ENCODE data around the gene SNRNP48. TPM values are rescaled to one million over a fixed set of nuclear protein-coding genes. Genes with fewer than 3 reads are reported as not detected.

SNRNP48 gene
- polyA plus RNA-seq, 1 of the 3 experiments (the other 2 are of a cell fraction): 5.7 TPM

DNA sequence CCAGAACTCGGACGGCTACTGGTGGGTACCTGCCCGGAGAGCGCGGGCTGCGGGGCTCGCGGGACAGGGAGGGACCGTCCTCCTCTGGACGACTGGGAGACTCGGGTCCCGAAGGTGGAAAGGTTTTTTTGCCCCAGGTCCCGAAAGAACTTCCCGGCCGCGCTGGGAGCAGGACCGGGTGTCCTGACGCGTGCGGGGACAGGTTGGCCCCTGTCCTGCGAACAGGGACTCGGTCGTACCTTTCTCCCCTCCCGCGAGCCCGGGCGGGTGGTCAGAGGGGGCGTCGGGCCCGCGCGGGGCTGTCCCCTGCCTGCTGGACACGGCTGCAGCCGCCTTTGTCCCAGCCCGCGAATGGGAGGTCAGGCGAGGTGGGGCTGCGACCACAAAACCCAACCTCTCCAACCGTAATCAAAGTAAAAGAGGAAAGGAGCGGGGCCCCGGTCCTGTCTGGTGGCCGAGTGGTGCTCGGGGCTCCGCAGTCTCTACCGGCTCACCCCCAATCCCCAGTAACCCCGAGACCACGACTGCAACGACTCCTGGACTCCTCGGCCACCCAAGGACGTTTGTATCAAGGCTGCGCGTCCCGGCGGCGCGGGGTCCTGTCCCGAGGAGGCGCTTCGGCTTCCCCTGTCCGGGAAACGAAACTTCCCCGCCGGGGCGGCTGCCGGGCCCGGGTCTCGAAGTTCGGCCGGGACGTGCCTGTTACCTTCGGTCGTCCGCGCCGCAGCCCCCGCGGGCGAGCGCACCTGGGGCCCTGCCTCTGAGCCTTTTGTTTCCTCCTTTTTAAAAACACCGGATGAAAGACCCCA is 47.7 kb upstream of the SNRNP48 start:
- ChIA-PET POLR2A (no interaction called here), CTCF (interaction anchor here (0.6 kb wide), 1 partner anchor 77 kb away, joined by 3 read pairs; no protein-coding TSS in a partner anchor)
- H3K36me3 ChIP-seq (replicated peaks in 1 of 2; ENCODE audit: control insufficient read depth in 1 of 2, insufficient read depth in 2 of 2, low read length in 1 of 2): no peaks in the 10 kb centered on the region
- H3K4me2 ChIP-seq: peak overlapping the region; percentile 79
- H3K9me3 ChIP-seq: no peaks in the 10 kb centered on the region
- 0% methylated on average over 2 of the region's 80 CpGs for WGBS (ENCODE audit: low lambda C conversion rate)
- no peak overlapping the region for H3K9ac ChIP-seq
- H3K79me2 ChIP-seq (ENCODE audit: insufficient read depth): no peaks in the 10 kb centered on the region
- no peaks in the 10 kb centered on the region for H3K9me2 ChIP-seq
- DNase-seq: peak; percentile 50
- H3K4me3 ChIP-seq (ENCODE audit: low read depth in 2 of 2, low read length in 1 of 2): peak overlapping the region; percentile 28 to 50; a peak in 3 of 4 replicates
- H2AFZ ChIP-seq (ENCODE audit: low read depth): peak overlapping the region; percentile 76; the same call in 1 of the 2 replicates
- no peaks in the 10 kb centered on the region for H4K20me1 ChIP-seq (ENCODE audit: insufficient read depth)
- H3K27ac ChIP-seq (ENCODE audit: low read depth in 2 of 2, low read length in 1 of 2): no peak overlapping the region
- TF ChIP-seq EZH2phosphoT487 (IDR thresholded peaks at IDR 0.05; ENCODE audit: borderline replicate concordance, low read depth) (peak; percentile 80; the same call in 1 of the 2 replicates), MEF2A (IDR thresholded peaks at IDR 0.05; ENCODE audit: borderline replicate concordance, low read depth) (no peak), TCF12 (IDR thresholded peaks at IDR 0.05) (no peak)
- H3F3A ChIP-seq (replicated peaks; ENCODE audit: insufficient read depth): no peaks in the 10 kb centered on the region
- no peaks in the 10 kb centered on the region; a peak in 1 of 4 replicates for H3K4me1 ChIP-seq (ENCODE audit: control insufficient read depth in 1 of 2, insufficient read depth in 2 of 2, low read depth in 1 of 2, low read length in 1 of 2)
- H3K27me3 ChIP-seq (ENCODE audit: insufficient read depth): peaks cover 92% of the 10 kb centered on the region

DNA sequence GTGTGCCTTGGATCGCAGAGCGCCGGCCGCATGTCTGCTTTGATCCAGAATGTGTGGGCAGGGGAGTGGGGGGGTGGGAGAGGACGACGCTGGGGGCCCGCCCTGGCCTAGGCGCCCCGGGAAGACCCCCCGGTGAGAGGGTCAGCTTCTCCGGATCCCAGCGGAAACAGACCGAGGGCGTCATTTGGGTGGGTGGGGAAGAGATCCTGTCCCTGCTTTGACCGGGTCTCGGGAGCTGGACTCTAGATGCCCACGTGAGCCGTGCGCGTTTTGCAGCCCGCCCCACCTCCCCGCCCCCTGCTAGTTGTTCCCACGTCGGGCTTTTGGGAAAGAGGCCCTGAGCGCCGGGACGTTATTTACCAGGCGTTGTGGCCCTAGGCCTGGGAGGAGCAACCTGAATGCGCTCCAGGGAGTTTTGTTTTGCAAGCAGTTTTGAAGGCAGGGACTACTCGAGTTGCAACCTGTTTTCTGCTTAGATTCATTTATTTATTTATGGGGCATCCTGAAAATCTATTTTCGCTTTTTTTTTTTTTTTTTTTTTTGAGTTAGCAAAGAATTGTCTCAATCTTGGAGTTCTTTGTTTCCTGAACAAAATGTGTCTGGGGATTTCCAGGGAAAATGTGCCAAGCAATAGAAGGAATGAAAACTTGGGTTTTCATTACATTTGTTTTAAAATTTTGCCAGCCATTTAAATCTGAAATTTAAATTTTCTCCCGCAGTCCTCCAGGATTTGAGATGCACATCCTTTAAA is 46.9 kb upstream of the SNRNP48 start:
- Histone ChIP-seq H2AFZ (ENCODE audit: low read depth) (peak overlapping the region; percentile 76; the same call in 1 of the 2 replicates), H3K9me2 (no peaks in the 10 kb centered on the region), H3K79me2 (ENCODE audit: insufficient read depth) (no peaks in the 10 kb centered on the region), H3K4me3 (ENCODE audit: low read depth in 2 of 2, low read length in 1 of 2) (peak overlapping the region in 1 of 2 experiments; percentile 50; a peak in 3 of 4 replicates), H3K9ac (no peak overlapping the region), H3K36me3 (replicated peaks in 1 of 2; ENCODE audit: control insufficient read depth in 1 of 2, insufficient read depth in 2 of 2, low read length in 1 of 2) (no peaks in the 10 kb centered on the region), H3K4me2 (peak overlapping the region; percentile 79), H3K4me1 (ENCODE audit: control insufficient read depth in 1 of 2, insufficient read depth in 2 of 2, low read depth in 1 of 2, low read length in 1 of 2) (no peaks in the 10 kb centered on the region; a peak in 1 of 4 replicates), H3K27ac (ENCODE audit: low read depth in 2 of 2, low read length in 1 of 2) (no peak overlapping the region), H3F3A (replicated peaks; ENCODE audit: insufficient read depth) (no peaks in the 10 kb centered on the region), H3K27me3 (ENCODE audit: insufficient read depth) (peaks cover 93% of the 10 kb centered on the region), H4K20me1 (ENCODE audit: insufficient read depth) (no peaks in the 10 kb centered on the region), H3K9me3 (no peaks in the 10 kb centered on the region)
- WGBS (ENCODE audit: low lambda C conversion rate): 23% methylated on average over 11 of the region's 32 CpGs
- POLR2A ChIA-PET: no interaction called here
- CTCF ChIA-PET: no interaction called here
- DNase-seq: peak; percentile 42
- TF ChIP-seq ELF1 (IDR thresholded peaks at IDR 0.05) (no peak), CHD2 (IDR thresholded peaks at IDR 0.05; ENCODE audit: low read length, partially characterized antibody) (no peak), MXI1 (IDR thresholded peaks at IDR 0.05; ENCODE audit: low read depth, low read length) (no peak), FOSL2 (IDR thresholded peaks at IDR 0.05; ENCODE audit: borderline replicate concordance, low read depth) (no peak), NRF1 (IDR thresholded peaks at IDR 0.05; ENCODE audit: low read depth, low read length) (no peak), NFIC (IDR thresholded peaks at IDR 0.05; ENCODE audit: borderline replicate concordance) (no peak), CTCF (IDR thresholded peaks at IDR 0.05) (no peak), FOXJ3 (CRISPR knock-in tag; IDR thresholded peaks at IDR 0.05) (no peak), JUND (IDR thresholded peaks at IDR 0.05) (no peak), FOXM1 (IDR thresholded peaks at IDR 0.05; ENCODE audit: low read depth) (no peak), USF2 (IDR thresholded peaks at IDR 0.05; ENCODE audit: borderline replicate concordance, low read depth, low read length) (no peak), RXRA (IDR thresholded peaks at IDR 0.05; ENCODE audit: borderline replicate concordance, low read depth) (no peak), TAF1 (IDR thresholded peaks at IDR 0.05; ENCODE audit: borderline replicate concordance, low read depth, low read length) (no peak)
- TF ChIP-seq, protein P1, sequence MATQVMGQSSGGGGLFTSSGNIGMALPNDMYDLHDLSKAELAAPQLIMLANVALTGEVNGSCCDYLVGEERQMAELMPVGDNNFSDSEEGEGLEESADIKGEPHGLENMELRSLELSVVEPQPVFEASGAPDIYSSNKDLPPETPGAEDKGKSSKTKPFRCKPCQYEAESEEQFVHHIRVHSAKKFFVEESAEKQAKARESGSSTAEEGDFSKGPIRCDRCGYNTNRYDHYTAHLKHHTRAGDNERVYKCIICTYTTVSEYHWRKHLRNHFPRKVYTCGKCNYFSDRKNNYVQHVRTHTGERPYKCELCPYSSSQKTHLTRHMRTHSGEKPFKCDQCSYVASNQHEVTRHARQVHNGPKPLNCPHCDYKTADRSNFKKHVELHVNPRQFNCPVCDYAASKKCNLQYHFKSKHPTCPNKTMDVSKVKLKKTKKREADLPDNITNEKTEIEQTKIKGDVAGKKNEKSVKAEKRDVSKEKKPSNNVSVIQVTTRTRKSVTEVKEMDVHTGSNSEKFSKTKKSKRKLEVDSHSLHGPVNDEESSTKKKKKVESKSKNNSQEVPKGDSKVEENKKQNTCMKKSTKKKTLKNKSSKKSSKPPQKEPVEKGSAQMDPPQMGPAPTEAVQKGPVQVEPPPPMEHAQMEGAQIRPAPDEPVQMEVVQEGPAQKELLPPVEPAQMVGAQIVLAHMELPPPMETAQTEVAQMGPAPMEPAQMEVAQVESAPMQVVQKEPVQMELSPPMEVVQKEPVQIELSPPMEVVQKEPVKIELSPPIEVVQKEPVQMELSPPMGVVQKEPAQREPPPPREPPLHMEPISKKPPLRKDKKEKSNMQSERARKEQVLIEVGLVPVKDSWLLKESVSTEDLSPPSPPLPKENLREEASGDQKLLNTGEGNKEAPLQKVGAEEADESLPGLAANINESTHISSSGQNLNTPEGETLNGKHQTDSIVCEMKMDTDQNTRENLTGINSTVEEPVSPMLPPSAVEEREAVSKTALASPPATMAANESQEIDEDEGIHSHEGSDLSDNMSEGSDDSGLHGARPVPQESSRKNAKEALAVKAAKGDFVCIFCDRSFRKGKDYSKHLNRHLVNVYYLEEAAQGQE (IDR thresholded peaks at IDR 0.05; ENCODE audit: low read depth, low read length): no peak
- TF ChIP-seq, protein P2, sequence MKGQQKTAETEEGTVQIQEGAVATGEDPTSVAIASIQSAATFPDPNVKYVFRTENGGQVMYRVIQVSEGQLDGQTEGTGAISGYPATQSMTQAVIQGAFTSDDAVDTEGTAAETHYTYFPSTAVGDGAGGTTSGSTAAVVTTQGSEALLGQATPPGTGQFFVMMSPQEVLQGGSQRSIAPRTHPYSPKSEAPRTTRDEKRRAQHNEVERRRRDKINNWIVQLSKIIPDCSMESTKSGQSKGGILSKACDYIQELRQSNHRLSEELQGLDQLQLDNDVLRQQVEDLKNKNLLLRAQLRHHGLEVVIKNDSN (IDR thresholded peaks at IDR 0.05; ENCODE audit: borderline replicate concordance, low read depth): no peak

All from SK-N-SH (cell line).